ENCODE data around the gene SHROOM3. TPM values are rescaled to one million over a fixed set of nuclear protein-coding genes. Genes with fewer than 3 reads are reported as not detected.

The SHROOM3 gene
- total and polyA plus RNA-seq, 2 of the 13 experiments (the other 11 are each of a cell fraction or from before 2014, with no cell fraction given), result 0.01 TPM; not detected in 1

DNA sequence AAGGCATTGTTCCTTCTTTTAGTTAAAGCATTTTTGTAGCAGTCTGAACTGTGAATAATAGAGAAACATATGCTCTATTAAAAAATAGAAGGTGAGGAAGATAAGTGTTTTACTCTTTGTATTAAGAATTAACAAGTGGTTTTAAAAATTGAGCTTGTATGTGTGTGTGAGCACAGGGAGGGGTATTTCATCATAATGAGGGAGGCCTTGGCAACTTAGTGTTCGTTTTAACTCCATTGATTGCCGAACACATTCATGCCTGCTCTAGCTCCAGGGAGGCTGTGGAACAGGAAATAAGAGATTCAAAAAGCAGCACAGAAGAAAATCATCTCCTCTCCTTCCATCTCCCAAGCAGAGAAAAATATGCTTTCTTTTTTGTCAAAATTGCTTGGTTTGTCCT lies 14.8 kb downstream of the SHROOM3 start (continued):
- TF ChIP-seq, protein P1, sequence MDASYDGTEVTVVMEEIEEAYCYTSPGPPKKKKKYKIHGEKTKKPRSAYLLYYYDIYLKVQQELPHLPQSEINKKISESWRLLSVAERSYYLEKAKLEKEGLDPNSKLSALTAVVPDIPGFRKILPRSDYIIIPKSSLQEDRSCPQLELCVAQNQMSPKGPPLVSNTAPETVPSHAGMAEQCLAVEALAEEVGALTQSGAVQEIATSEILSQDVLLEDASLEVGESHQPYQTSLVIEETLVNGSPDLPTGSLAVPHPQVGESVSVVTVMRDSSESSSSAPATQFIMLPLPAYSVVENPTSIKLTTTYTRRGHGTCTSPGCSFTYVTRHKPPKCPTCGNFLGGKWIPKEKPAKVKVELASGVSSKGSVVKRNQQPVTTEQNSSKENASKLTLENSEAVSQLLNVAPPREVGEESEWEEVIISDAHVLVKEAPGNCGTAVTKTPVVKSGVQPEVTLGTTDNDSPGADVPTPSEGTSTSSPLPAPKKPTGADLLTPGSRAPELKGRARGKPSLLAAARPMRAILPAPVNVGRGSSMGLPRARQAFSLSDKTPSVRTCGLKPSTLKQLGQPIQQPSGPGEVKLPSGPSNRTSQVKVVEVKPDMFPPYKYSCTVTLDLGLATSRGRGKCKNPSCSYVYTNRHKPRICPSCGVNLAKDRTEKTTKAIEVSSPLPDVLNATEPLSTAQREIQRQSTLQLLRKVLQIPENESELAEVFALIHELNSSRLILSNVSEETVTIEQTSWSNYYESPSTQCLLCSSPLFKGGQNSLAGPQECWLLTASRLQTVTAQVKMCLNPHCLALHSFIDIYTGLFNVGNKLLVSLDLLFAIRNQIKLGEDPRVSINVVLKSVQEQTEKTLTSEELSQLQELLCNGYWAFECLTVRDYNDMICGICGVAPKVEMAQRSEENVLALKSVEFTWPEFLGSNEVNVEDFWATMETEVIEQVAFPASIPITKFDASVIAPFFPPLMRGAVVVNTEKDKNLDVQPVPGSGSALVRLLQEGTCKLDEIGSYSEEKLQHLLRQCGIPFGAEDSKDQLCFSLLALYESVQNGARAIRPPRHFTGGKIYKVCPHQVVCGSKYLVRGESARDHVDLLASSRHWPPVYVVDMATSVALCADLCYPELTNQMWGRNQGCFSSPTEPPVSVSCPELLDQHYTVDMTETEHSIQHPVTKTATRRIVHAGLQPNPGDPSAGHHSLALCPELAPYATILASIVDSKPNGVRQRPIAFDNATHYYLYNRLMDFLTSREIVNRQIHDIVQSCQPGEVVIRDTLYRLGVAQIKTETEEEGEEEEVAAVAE (CRISPR knock-in tag; IDR thresholded peaks at IDR 0.05; ENCODE audit: borderline replicate concordance), result no peak
- TF ChIP-seq ZSCAN12 (CRISPR knock-in tag; IDR thresholded peaks at IDR 0.05), result no peak
- no peak for TF ChIP-seq CBFB (CRISPR knock-in tag; IDR thresholded peaks at IDR 0.05)
- TF ChIP-seq SRY (CRISPR knock-in tag; IDR thresholded peaks at IDR 0.05), result no peak
- TF ChIP-seq ZNF260 (CRISPR knock-in tag; IDR thresholded peaks at IDR 0.05; ENCODE audit: borderline replicate concordance, low read depth), result no peak
- TF ChIP-seq ZNF605 (CRISPR knock-in tag; IDR thresholded peaks at IDR 0.05), result no peak
- TF ChIP-seq KDM5B (CRISPR knock-in tag; IDR thresholded peaks at IDR 0.05; ENCODE audit: borderline replicate concordance), result no peak
- no peak for TF ChIP-seq STAT5B (CRISPR knock-in tag; IDR thresholded peaks at IDR 0.05)

DNA sequence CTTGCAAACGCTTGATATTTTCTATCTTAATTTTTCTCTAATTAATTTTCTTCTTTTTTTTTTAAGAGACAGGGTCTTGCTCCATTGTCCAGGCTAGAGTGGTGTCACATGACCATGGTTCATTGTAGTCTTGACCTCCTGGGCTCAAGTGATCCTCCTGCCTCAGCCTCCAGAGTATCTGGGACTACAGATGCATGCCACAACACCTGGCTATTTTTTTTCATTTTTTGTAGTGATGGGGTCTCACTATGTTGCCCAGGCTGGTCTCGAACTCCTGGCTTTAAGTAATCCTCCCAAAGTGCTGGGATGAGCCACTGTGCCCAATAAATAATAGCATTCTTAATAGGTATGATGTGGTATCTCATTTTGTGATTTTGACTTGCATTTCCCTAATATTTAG lies 18.2 kb downstream of the SHROOM3 start:
- CTCF ChIA-PET (ENCODE audit: low intra/inter-chr PET ratio, low total read pairs), result no interaction called here
- no peak overlapping the region for H3K27ac ChIP-seq (ENCODE audit: extremely low read length, insufficient read depth, low read length)
- intact Hi-C loops (cut with micrococcal nuclease; ENCODE audit: unreplicated experiment) (no loop called here), in situ Hi-C loops (cut with HindIII; ENCODE audit: extremely low pct_ligation_motif_present, low pct_unique_long_range_greater_than_20kb) (no loop called here)
- H3K9ac ChIP-seq (ENCODE audit: insufficient read depth, low read depth, low read length), result no peak overlapping the region
- no peaks in the 10 kb centered on the region for H3K9me3 ChIP-seq (ENCODE audit: low read length)
- no peaks in the 10 kb centered on the region for H3K36me3 ChIP-seq (replicated peaks in 1 of 2; ENCODE audit: control insufficient read depth in 1 of 2, insufficient read depth in 2 of 2, low read length in 2 of 2)
- H3K4me2 ChIP-seq (ENCODE audit: low read depth, low read length), result no peak overlapping the region
- no peak overlapping the region for H2AFZ ChIP-seq (ENCODE audit: low read length)
- no peak overlapping the region for H3K4me3 ChIP-seq (replicated peaks in 1 of 3; ENCODE audit: insufficient read depth in 1 of 3, low read depth in 2 of 3, low read length in 3 of 3)
- 47% methylated on average over 2 of the region's 2 CpGs for WGBS (ENCODE audit: low lambda C conversion rate)
- no peak for FAIRE-seq
- no peak for DNase-seq (ENCODE audit: low spot score)
- POLR2A ChIA-PET, result no interaction called here
- H3K79me2 ChIP-seq (ENCODE audit: insufficient read depth, low read length), result no peaks in the 10 kb centered on the region
- no peak for ATAC-seq
- BruUV-seq (replicated peaks), result no TSS peak
- H4K20me1 ChIP-seq (ENCODE audit: insufficient read depth, low read length), result no peaks in the 10 kb centered on the region
- no peaks in the 10 kb centered on the region; the same call in 1 of the 2 replicates for H3K4me1 ChIP-seq (ENCODE audit: insufficient read depth, low read length)
- H3K27me3 ChIP-seq (ENCODE audit: control insufficient read depth in 1 of 2, insufficient read depth in 2 of 2, low read length in 2 of 2), result 0 out of 5 replicates have a peak, but pooled peaks cover 0 to 3% of the 10 kb centered on the region in 2 experiments
- TF ChIP-seq, protein P2, sequence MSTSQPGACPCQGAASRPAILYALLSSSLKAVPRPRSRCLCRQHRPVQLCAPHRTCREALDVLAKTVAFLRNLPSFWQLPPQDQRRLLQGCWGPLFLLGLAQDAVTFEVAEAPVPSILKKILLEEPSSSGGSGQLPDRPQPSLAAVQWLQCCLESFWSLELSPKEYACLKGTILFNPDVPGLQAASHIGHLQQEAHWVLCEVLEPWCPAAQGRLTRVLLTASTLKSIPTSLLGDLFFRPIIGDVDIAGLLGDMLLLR (CRISPR knock-in tag; IDR thresholded peaks at IDR 0.05), result no peak
- TF ChIP-seq HCFC1 (IDR thresholded peaks at IDR 0.05; ENCODE audit: low read depth, low read length) (no peak), ZNF180 (CRISPR knock-in tag; IDR thresholded peaks at IDR 0.05; ENCODE audit: borderline replicate concordance, low read depth) (no peak), TOPORS (CRISPR knock-in tag; IDR thresholded peaks at IDR 0.05) (no peak), MED13 (CRISPR knock-in tag; IDR thresholded peaks at IDR 0.05) (no peak), KDM1A (CRISPR knock-in tag; IDR thresholded peaks at IDR 0.05) (no peak), RBM39 (IDR thresholded peaks at IDR 0.05; ENCODE audit: low read depth, low read length, poor library complexity, severe bottlenecking) (no peak), NCOA2 (CRISPR knock-in tag; IDR thresholded peaks at IDR 0.05) (no peak)
- TF ChIP-seq, protein P3, sequence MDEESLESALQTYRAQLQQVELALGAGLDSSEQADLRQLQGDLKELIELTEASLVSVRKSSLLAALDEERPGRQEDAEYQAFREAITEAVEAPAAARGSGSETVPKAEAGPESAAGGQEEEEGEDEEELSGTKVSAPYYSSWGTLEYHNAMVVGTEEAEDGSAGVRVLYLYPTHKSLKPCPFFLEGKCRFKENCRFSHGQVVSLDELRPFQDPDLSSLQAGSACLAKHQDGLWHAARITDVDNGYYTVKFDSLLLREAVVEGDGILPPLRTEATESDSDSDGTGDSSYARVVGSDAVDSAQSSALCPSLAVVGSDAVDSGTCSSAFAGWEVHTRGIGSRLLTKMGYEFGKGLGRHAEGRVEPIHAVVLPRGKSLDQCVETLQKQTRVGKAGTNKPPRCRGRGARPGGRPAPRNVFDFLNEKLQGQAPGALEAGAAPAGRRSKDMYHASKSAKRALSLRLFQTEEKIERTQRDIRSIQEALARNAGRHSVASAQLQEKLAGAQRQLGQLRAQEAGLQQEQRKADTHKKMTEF (CRISPR knock-in tag; IDR thresholded peaks at IDR 0.05), result no peak
- TF ChIP-seq, protein P4, sequence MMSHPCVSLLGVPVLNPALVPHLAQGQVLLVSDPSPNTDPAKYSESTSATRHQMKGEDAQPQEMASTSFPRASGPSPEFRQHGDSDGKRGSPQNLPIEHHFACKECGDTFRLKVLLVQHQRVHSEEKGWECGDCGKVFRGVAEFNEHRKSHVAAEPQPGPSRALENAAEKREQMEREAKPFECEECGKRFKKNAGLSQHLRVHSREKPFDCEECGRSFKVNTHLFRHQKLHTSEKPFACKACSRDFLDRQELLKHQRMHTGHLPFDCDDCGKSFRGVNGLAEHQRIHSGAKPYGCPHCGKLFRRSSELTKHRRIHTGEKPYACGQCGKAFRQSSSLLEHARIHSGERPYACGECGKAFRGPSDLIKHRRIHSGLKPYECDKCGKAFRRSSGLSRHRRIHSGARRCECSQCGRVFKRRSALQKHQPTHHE (CRISPR knock-in tag; IDR thresholded peaks at IDR 0.05; ENCODE audit: borderline replicate concordance), result no peak

Measured in HepG2 (cell line).